Measurements from ENCODE around the gene HACD3.

- TF ChIP-seq POLR2A (IDR thresholded peaks at IDR 0.05; ENCODE audit: low read depth, low read length) = no peak
- TF ChIP-seq POLR2AphosphoS5 (IDR thresholded peaks at IDR 0.05; ENCODE audit: low read depth, low read length) = no peak
These were observed 31.7 kb downstream of the HACD3 start for GRCh38 chr15:65561934-65562333.

All from GM12892 (cell line).